ENCODE data around the gene EXO1. TPM values are rescaled to one million over a fixed set of nuclear protein-coding genes. Genes with fewer than 3 reads are reported as not detected.

Gene EXO1
- total RNA-seq, 2 experiments from 2014 or later: 48.2 to 50.0 TPM

- Mint-ChIP-seq H3K9me3 (ENCODE audit: insufficient read depth) (no peaks in the 10 kb centered on the region), H3K27me3 (ENCODE audit: low read depth) (no peaks in the 10 kb centered on the region), H3K36me3 (ENCODE audit: low read depth) (peaks cover 24% of the 10 kb centered on the region), H3K4me1 (ENCODE audit: low read depth) (no peaks in the 10 kb centered on the region), H3K4me3 (no peak overlapping the region), H3K27ac (no peak overlapping the region)
- POLR2A ChIA-PET: no interaction called here
- CTCF ChIA-PET: interaction anchor here (3.5 kb wide), 1 partner anchor 103 kb away, joined by 19 read pairs; the partner anchor contains the start of gene MAP1LC3C
- ATAC-seq: no peak
- DNase-seq: no peak
These were observed 47.0 kb downstream of the EXO1 start for GRCh38 chr1:241895013-241895412.

GRCh38 chr1:241896670-241896962 lies 48.6 kb downstream of the EXO1 start:
- no peak for DNase-seq
- Mint-ChIP-seq H3K36me3 (ENCODE audit: low read depth) (peaks cover 14% of the 10 kb centered on the region), H3K4me3 (no peak overlapping the region), H3K27me3 (ENCODE audit: low read depth) (no peaks in the 10 kb centered on the region), H3K4me1 (ENCODE audit: low read depth) (no peaks in the 10 kb centered on the region), H3K27ac (no peak overlapping the region), H3K9me3 (ENCODE audit: insufficient read depth) (no peaks in the 10 kb centered on the region)
- no peak for ATAC-seq
- ChIA-PET CTCF (interaction anchor here (0.8 to 3.5 kb wide), 7 partner anchors 15 to 364 kb away, joined by 3 to 19 read pairs (median 4); partner anchors contain the start of genes KMO and MAP1LC3C), POLR2A (no interaction called here)

DNA sequence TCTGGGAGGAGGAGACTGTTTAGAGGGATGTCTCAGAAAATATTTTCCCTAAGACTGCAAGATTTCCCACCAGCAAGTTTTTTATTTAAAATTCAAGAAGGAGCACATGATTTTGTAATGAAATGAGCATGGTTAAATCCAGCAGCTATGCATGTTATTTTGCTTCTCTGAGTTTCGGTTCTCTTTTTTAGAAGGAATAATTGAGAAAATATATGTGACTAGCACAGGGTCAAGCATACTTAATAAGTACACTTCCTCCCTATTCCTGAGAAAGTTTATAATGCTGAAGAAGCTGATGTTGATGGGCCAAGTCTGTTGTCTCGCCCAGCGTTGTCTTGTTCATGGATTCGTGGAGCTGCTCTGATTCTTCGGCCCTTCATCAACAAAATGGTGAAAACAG lies 51.2 kb downstream of the EXO1 start:
- POLR2A ChIA-PET: no interaction called here
- H3K4me3 Mint-ChIP-seq: no peak overlapping the region
- H3K36me3 Mint-ChIP-seq (ENCODE audit: low read depth): peaks cover 12% of the 10 kb centered on the region
- no peak for ATAC-seq
- no peaks in the 10 kb centered on the region for H3K4me1 Mint-ChIP-seq (ENCODE audit: low read depth)
- no peak overlapping the region for H3K27ac Mint-ChIP-seq
- no peaks in the 10 kb centered on the region for H3K9me3 Mint-ChIP-seq (ENCODE audit: insufficient read depth)
- no peak for DNase-seq
- CTCF ChIA-PET: interaction anchor here (1.3 kb wide), 1 partner anchor 368 kb away, joined by 3 read pairs; no protein-coding TSS in a partner anchor
- no peaks in the 10 kb centered on the region for H3K27me3 Mint-ChIP-seq (ENCODE audit: low read depth)

DNA sequence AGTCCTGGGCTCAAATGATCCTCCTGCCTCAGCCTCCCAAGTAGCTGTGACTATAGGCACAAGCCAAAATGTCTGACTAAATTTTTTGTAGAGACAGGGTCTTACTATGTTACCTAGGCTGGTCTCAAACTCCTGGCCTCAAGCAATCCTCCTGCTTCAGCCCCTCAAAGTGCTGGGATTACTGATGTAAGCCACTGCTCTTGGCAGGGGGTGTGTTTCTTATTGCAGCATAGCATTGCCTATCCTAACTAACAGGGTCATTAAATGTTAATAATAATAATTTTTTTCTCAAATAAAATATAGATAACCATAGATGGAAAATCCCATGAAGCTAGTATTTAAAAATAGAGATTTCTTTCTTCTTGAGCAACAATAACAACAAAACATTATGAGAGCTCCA lies 52.4 kb downstream of the EXO1 start:
- ATAC-seq: no peak
- Mint-ChIP-seq H3K4me3 (no peak overlapping the region), H3K36me3 (ENCODE audit: low read depth) (peaks cover 10% of the 10 kb centered on the region), H3K27ac (no peak overlapping the region), H3K4me1 (ENCODE audit: low read depth) (no peaks in the 10 kb centered on the region), H3K9me3 (ENCODE audit: insufficient read depth) (no peaks in the 10 kb centered on the region), H3K27me3 (ENCODE audit: low read depth) (no peaks in the 10 kb centered on the region)
- no peak for DNase-seq
- CTCF ChIA-PET: interaction anchor here (0.6 kb wide), 1 partner anchor 98 kb away, joined by 3 read pairs; the partner anchor contains the start of gene MAP1LC3C
- POLR2A ChIA-PET: no interaction called here

DNA sequence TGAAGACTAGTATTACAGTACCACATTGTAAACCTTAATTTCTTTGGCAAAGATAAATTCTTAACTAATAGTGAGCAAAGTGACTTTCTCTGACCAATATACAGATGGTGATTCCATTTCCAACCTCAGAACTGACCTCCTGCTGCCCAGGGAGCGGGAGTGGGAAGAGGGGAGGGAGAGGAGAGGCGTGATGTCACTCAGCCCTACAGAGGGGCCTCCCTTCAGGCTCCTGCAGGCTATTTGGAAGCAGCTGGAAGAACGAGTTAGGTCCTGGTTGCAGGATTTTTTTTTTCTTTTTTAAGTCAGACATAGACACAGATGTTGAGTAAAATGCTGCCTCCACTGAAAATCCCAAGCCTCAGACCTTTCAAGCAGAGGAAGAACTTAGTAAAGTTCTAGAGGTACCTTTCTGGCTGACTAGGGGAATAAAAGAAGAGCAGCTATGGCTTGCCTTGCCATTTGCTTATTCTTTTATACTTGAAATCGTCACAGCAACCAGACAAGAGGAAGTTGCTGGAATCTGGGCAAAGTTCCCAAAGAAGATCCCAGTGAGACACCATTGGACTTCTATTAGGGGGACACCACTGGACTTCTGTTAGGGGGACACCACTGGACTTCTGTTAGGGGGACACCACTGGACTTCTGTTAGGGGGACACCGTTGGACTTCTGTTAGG lies 54.5 kb downstream of the EXO1 start:
- H3K27me3 Mint-ChIP-seq (ENCODE audit: low read depth): no peaks in the 10 kb centered on the region
- ATAC-seq (no peak), DNase-seq (no peak)
- H3K27ac Mint-ChIP-seq: no peak overlapping the region
- H3K4me1 Mint-ChIP-seq (ENCODE audit: low read depth): no peaks in the 10 kb centered on the region
- H3K9me3 Mint-ChIP-seq (ENCODE audit: insufficient read depth): no peaks in the 10 kb centered on the region
- peaks cover 10% of the 10 kb centered on the region for H3K36me3 Mint-ChIP-seq (ENCODE audit: low read depth)
- ChIA-PET CTCF (no interaction called here), POLR2A (no interaction called here)
- no peak overlapping the region for H3K4me3 Mint-ChIP-seq

GRCh38 chr1:241916196-241916595 lies 68.2 kb downstream of the EXO1 start:
- ChIA-PET POLR2A (no interaction called here), CTCF (no interaction called here)
- Mint-ChIP-seq H3K36me3 (ENCODE audit: low read depth) (no peaks in the 10 kb centered on the region), H3K4me1 (ENCODE audit: low read depth) (no peaks in the 10 kb centered on the region), H3K27ac (no peak overlapping the region), H3K4me3 (no peak overlapping the region), H3K9me3 (ENCODE audit: insufficient read depth) (no peaks in the 10 kb centered on the region), H3K27me3 (ENCODE audit: low read depth) (no peaks in the 10 kb centered on the region)
- DNase-seq: no peak
- ATAC-seq: no peak

- POLR2A ChIA-PET: no interaction called here
- no peaks in the 10 kb centered on the region for H3K9me3 Mint-ChIP-seq (ENCODE audit: insufficient read depth)
These were observed 69.5 kb downstream of the EXO1 start for GRCh38 chr1:241917487-241917886.

GRCh38 chr1:241918879-241919278 lies 70.9 kb downstream of the EXO1 start:
- POLR2A ChIA-PET: no interaction called here
- ATAC-seq (no peak), DNase-seq (no peak)
- Mint-ChIP-seq H3K27ac (no peak overlapping the region), H3K27me3 (ENCODE audit: low read depth) (no peaks in the 10 kb centered on the region), H3K4me3 (no peak overlapping the region), H3K9me3 (ENCODE audit: insufficient read depth) (no peaks in the 10 kb centered on the region), H3K4me1 (ENCODE audit: low read depth) (no peaks in the 10 kb centered on the region), H3K36me3 (ENCODE audit: low read depth) (no peaks in the 10 kb centered on the region)
- CTCF ChIA-PET: no interaction called here

More at GRCh38 chr1:241917487-241917886, 69.5 kb downstream of the EXO1 start:
- ATAC-seq (no peak), DNase-seq (no peak)
- CTCF ChIA-PET: no interaction called here
- no peak overlapping the region for H3K27ac Mint-ChIP-seq
- no peak overlapping the region for H3K4me3 Mint-ChIP-seq
- H3K36me3 Mint-ChIP-seq (ENCODE audit: low read depth): no peaks in the 10 kb centered on the region
- no peaks in the 10 kb centered on the region for H3K27me3 Mint-ChIP-seq (ENCODE audit: low read depth)
- no peaks in the 10 kb centered on the region for H3K4me1 Mint-ChIP-seq (ENCODE audit: low read depth)

GRCh38 chr1:241924080-241924808 lies 76.2 kb downstream of the EXO1 start:
- ChIA-PET CTCF (interaction anchor here (1.2 kb wide), 1 partner anchor 74 kb away, joined by 3 read pairs; no protein-coding TSS in a partner anchor), POLR2A (no interaction called here)
- Mint-ChIP-seq H3K27me3 (ENCODE audit: low read depth) (no peaks in the 10 kb centered on the region), H3K27ac (no peak overlapping the region), H3K4me1 (ENCODE audit: low read depth) (no peaks in the 10 kb centered on the region), H3K9me3 (ENCODE audit: insufficient read depth) (no peaks in the 10 kb centered on the region), H3K4me3 (no peak overlapping the region), H3K36me3 (ENCODE audit: low read depth) (no peaks in the 10 kb centered on the region)
- ATAC-seq (no peak), DNase-seq (no peak)

- DNase-seq: no peak
These were observed 78.1 kb downstream of the EXO1 start for GRCh38 chr1:241926141-241926540.

DNA sequence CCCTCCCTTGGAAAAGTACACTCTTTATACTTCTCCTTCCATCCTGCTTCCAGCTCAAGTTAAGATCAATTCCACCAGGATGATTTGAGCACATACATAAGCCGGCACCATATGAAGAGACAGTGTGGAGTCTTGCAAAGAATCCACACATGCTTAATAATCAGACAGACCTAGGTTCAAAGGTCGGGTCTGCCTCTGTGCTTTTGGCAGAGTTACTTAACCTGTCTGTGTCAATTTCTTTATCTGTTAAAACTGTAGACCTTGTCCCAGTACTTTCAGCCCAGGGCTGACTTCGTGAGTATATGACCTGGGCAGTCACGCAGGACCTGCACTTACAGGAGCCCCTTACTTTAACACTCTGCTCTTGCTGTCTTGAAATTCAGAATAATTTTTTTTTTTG lies 79.3 kb downstream of the EXO1 start:
- Mint-ChIP-seq H3K4me3 (no peak overlapping the region), H3K36me3 (ENCODE audit: low read depth) (no peaks in the 10 kb centered on the region), H3K9me3 (ENCODE audit: insufficient read depth) (no peaks in the 10 kb centered on the region), H3K27ac (no peak overlapping the region), H3K27me3 (ENCODE audit: low read depth) (no peaks in the 10 kb centered on the region), H3K4me1 (ENCODE audit: low read depth) (no peaks in the 10 kb centered on the region)
- ATAC-seq: no peak
- ChIA-PET POLR2A (no interaction called here), CTCF (no interaction called here)
- no peak for DNase-seq

More at GRCh38 chr1:241926141-241926540, 78.1 kb downstream of the EXO1 start:
- Mint-ChIP-seq H3K27ac (no peak overlapping the region), H3K4me1 (ENCODE audit: low read depth) (no peaks in the 10 kb centered on the region), H3K36me3 (ENCODE audit: low read depth) (no peaks in the 10 kb centered on the region), H3K27me3 (ENCODE audit: low read depth) (no peaks in the 10 kb centered on the region), H3K9me3 (ENCODE audit: insufficient read depth) (no peaks in the 10 kb centered on the region), H3K4me3 (no peak overlapping the region)
- ChIA-PET POLR2A (no interaction called here), CTCF (no interaction called here)
- no peak for ATAC-seq

DNA sequence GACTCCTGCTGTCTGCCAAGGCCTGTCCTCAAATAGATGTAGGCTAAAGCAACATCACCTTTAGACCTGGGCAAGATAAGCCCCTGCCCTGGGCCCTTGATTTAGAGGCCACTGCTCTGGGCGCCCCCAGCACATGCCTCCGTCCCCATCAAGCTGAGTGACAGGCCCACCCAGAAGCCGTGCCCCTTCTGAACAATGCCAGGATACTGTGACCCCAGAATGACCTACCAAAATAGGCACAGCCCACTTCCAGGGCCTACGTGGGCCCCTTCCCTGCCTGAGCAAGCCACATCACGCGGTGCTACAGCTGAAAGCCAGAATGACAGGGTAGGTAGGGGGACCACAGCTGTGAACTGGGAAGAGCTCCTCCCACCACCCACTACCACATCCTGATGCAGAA lies 84.8 kb downstream of the EXO1 start:
- no peak for ATAC-seq
- H3K4me3 Mint-ChIP-seq: no peak overlapping the region
- H3K27me3 Mint-ChIP-seq (ENCODE audit: low read depth): no peaks in the 10 kb centered on the region
- no peak overlapping the region for H3K27ac Mint-ChIP-seq
- no peaks in the 10 kb centered on the region for H3K36me3 Mint-ChIP-seq (ENCODE audit: low read depth)
- no peaks in the 10 kb centered on the region for H3K9me3 Mint-ChIP-seq (ENCODE audit: insufficient read depth)
- ChIA-PET POLR2A (no interaction called here), CTCF (no interaction called here)
- H3K4me1 Mint-ChIP-seq (ENCODE audit: low read depth): no peaks in the 10 kb centered on the region
- DNase-seq: no peak

All from activated CD8-positive, alpha-beta T cell treated with anti-CD3 and anti-CD28 coated beads, Interleukin-2, amount 10 ng/mL, durations not matched to agents 7 days and 5 days (primary cell).